ENCODE measurements around the gene SORL1. TPM values are rescaled to one million over a fixed set of nuclear protein-coding genes. Genes with fewer than 3 reads are reported as not detected.

Gene SORL1
- total RNA-seq, 1 experiment from 2014 or later: 197 TPM

GRCh38 chr11:121414141-121414913 is 37.8 kb upstream of the SORL1 start:
- Histone ChIP-seq H4K20me1 (ENCODE audit: insufficient read depth, low read depth, low read length) (no peaks in the 10 kb centered on the region), H3K4me1 (ENCODE audit: low read length) (peaks cover 34% of the 10 kb centered on the region), H3K9me3 (ENCODE audit: low read length) (no peaks in the 10 kb centered on the region), H3K27me3 (ENCODE audit: low read length) (no peaks in the 10 kb centered on the region), H3K4me3 (ENCODE audit: low read length) (no peak overlapping the region), H3K9me2 (replicated peaks; ENCODE audit: insufficient read depth, low read length) (no peaks in the 10 kb centered on the region), H3K27ac (ENCODE audit: low read length) (no peak overlapping the region), H3K4me2 (ENCODE audit: low read depth, low read length, poor library complexity, severe bottlenecking) (no peak overlapping the region), H2AFZ (ENCODE audit: low read length) (no peak overlapping the region), H3K79me2 (ENCODE audit: low read length) (no peaks in the 10 kb centered on the region), H3K36me3 (ENCODE audit: insufficient read depth, low read length) (no peaks in the 10 kb centered on the region), H3K9ac (ENCODE audit: low read length) (no peak overlapping the region)
- DNase-seq: no peak

DNA sequence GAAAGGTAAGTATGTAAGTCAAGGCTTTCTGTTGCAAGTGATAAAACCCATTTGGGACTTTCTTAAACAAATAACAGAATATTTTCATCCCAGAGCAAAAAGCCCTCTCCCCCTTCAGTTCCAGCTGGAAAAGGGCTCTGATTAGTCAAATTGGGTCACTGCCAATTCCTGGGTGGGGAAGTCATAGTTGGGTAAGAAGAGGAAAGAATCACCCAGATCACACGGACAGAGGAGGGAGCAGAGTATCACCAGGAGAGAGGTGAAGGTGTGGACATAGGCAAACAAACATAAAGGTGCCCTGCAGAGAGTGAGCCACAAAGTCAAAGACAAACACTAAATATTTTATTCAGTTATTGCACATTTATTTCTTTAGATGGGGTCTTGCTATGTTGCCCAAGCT is 36.3 kb upstream of the SORL1 start:
- no peaks in the 10 kb centered on the region for H3K79me2 ChIP-seq (ENCODE audit: low read length)
- H3K4me1 ChIP-seq (ENCODE audit: low read length): peaks cover 39% of the 10 kb centered on the region
- no peaks in the 10 kb centered on the region for H3K36me3 ChIP-seq (ENCODE audit: insufficient read depth, low read length)
- H2AFZ ChIP-seq (ENCODE audit: low read length): no peak overlapping the region
- H3K27ac ChIP-seq (ENCODE audit: low read length): peak overlapping the region; percentile 47; the same call in 1 of the 2 replicates
- no peak overlapping the region for H3K9ac ChIP-seq (ENCODE audit: low read length)
- no peaks in the 10 kb centered on the region for H3K9me2 ChIP-seq (replicated peaks; ENCODE audit: insufficient read depth, low read length)
- no peak for DNase-seq
- H3K9me3 ChIP-seq (ENCODE audit: low read length): no peaks in the 10 kb centered on the region
- H3K27me3 ChIP-seq (ENCODE audit: low read length): no peaks in the 10 kb centered on the region
- H4K20me1 ChIP-seq (ENCODE audit: insufficient read depth, low read depth, low read length): no peaks in the 10 kb centered on the region
- no peak overlapping the region for H3K4me3 ChIP-seq (ENCODE audit: low read length)
- no peak overlapping the region for H3K4me2 ChIP-seq (ENCODE audit: low read depth, low read length, poor library complexity, severe bottlenecking)

- H3K9me2 ChIP-seq (replicated peaks; ENCODE audit: insufficient read depth, low read length): no peaks in the 10 kb centered on the region
- H3K4me3 ChIP-seq (ENCODE audit: low read length): no peak overlapping the region
- H3K27ac ChIP-seq (ENCODE audit: low read length): peak overlapping the region; percentile 65
- H3K27me3 ChIP-seq (ENCODE audit: low read length): no peaks in the 10 kb centered on the region
- no peak for DNase-seq
- no peak overlapping the region for H2AFZ ChIP-seq (ENCODE audit: low read length)
- no peaks in the 10 kb centered on the region for H3K36me3 ChIP-seq (ENCODE audit: insufficient read depth, low read length)
- H3K4me1 ChIP-seq (ENCODE audit: low read length): peaks cover 51% of the 10 kb centered on the region
- no peaks in the 10 kb centered on the region for H3K79me2 ChIP-seq (ENCODE audit: low read length)
- no peak overlapping the region for H3K4me2 ChIP-seq (ENCODE audit: low read depth, low read length, poor library complexity, severe bottlenecking)
- H3K9ac ChIP-seq (ENCODE audit: low read length): peak overlapping the region; percentile 30; the same call in 1 of the 2 replicates
- H3K9me3 ChIP-seq (ENCODE audit: low read length): no peaks in the 10 kb centered on the region
- no peaks in the 10 kb centered on the region for H4K20me1 ChIP-seq (ENCODE audit: insufficient read depth, low read depth, low read length)
These were observed 35.0 kb upstream of the SORL1 start for GRCh38 chr11:121417055-121417551.

GRCh38 chr11:121417607-121418006 is 34.5 kb upstream of the SORL1 start:
- 0 out of 2 replicates have a peak overlapping the region, but pooled peaks have one; percentile 30 for H3K9ac ChIP-seq (ENCODE audit: low read length)
- no peak overlapping the region for H3K4me2 ChIP-seq (ENCODE audit: low read depth, low read length, poor library complexity, severe bottlenecking)
- no peak overlapping the region for H2AFZ ChIP-seq (ENCODE audit: low read length)

GRCh38 chr11:121418625-121419114 is 33.4 kb upstream of the SORL1 start:
- DNase-seq: peak; percentile 70
- Histone ChIP-seq H3K27ac (ENCODE audit: low read length) (peak overlapping the region; percentile 100), H3K4me1 (ENCODE audit: low read length) (peaks cover 67% of the 10 kb centered on the region), H3K9me3 (ENCODE audit: low read length) (no peaks in the 10 kb centered on the region), H3K9ac (ENCODE audit: low read length) (peak overlapping the region; percentile 38; the same call in 1 of the 2 replicates), H2AFZ (ENCODE audit: low read length) (no peak overlapping the region), H3K36me3 (ENCODE audit: insufficient read depth, low read length) (no peaks in the 10 kb centered on the region), H3K27me3 (ENCODE audit: low read length) (no peaks in the 10 kb centered on the region), H3K79me2 (ENCODE audit: low read length) (no peaks in the 10 kb centered on the region), H3K9me2 (replicated peaks; ENCODE audit: insufficient read depth, low read length) (no peaks in the 10 kb centered on the region), H3K4me2 (ENCODE audit: low read depth, low read length, poor library complexity, severe bottlenecking) (peak overlapping the region; percentile 51), H4K20me1 (ENCODE audit: insufficient read depth, low read depth, low read length) (no peaks in the 10 kb centered on the region), H3K4me3 (ENCODE audit: low read length) (no peak overlapping the region)

More at GRCh38 chr11:121417607-121418006, 34.5 kb upstream of the SORL1 start:
- Histone ChIP-seq H3K9me3 (ENCODE audit: low read length) (no peaks in the 10 kb centered on the region), H3K4me3 (ENCODE audit: low read length) (no peak overlapping the region), H3K36me3 (ENCODE audit: insufficient read depth, low read length) (no peaks in the 10 kb centered on the region), H3K9me2 (replicated peaks; ENCODE audit: insufficient read depth, low read length) (no peaks in the 10 kb centered on the region), H3K27ac (ENCODE audit: low read length) (peak overlapping the region; percentile 65), H4K20me1 (ENCODE audit: insufficient read depth, low read depth, low read length) (no peaks in the 10 kb centered on the region), H3K27me3 (ENCODE audit: low read length) (no peaks in the 10 kb centered on the region), H3K4me1 (ENCODE audit: low read length) (peaks cover 56% of the 10 kb centered on the region), H3K79me2 (ENCODE audit: low read length) (no peaks in the 10 kb centered on the region)
- DNase-seq: no peak

- H3K4me3 ChIP-seq (ENCODE audit: low read length): no peak overlapping the region
- no peak for DNase-seq
- H3K27ac ChIP-seq (ENCODE audit: low read length): peak overlapping the region; percentile 100
- H3K9ac ChIP-seq (ENCODE audit: low read length): no peak overlapping the region
- no peaks in the 10 kb centered on the region for H3K27me3 ChIP-seq (ENCODE audit: low read length)
- no peaks in the 10 kb centered on the region for H3K9me2 ChIP-seq (replicated peaks; ENCODE audit: insufficient read depth, low read length)
- no peak overlapping the region for H3K4me2 ChIP-seq (ENCODE audit: low read depth, low read length, poor library complexity, severe bottlenecking)
- no peaks in the 10 kb centered on the region for H3K79me2 ChIP-seq (ENCODE audit: low read length)
- peaks cover 70% of the 10 kb centered on the region for H3K4me1 ChIP-seq (ENCODE audit: low read length)
- H3K36me3 ChIP-seq (ENCODE audit: insufficient read depth, low read length): no peaks in the 10 kb centered on the region
- no peaks in the 10 kb centered on the region for H4K20me1 ChIP-seq (ENCODE audit: insufficient read depth, low read depth, low read length)
- no peak overlapping the region for H2AFZ ChIP-seq (ENCODE audit: low read length)
- no peaks in the 10 kb centered on the region for H3K9me3 ChIP-seq (ENCODE audit: low read length)
These were observed 32.3 kb upstream of the SORL1 start for GRCh38 chr11:121419836-121420235.

- Histone ChIP-seq H3K27ac (ENCODE audit: low read length) (peak overlapping the region; percentile 100), H3K79me2 (ENCODE audit: low read length) (no peaks in the 10 kb centered on the region), H3K9ac (ENCODE audit: low read length) (no peak overlapping the region), H3K4me1 (ENCODE audit: low read length) (peaks cover 70% of the 10 kb centered on the region), H3K9me3 (ENCODE audit: low read length) (no peaks in the 10 kb centered on the region), H3K27me3 (ENCODE audit: low read length) (no peaks in the 10 kb centered on the region), H3K4me3 (ENCODE audit: low read length) (no peak overlapping the region), H4K20me1 (ENCODE audit: insufficient read depth, low read depth, low read length) (no peaks in the 10 kb centered on the region), H3K36me3 (ENCODE audit: insufficient read depth, low read length) (no peaks in the 10 kb centered on the region), H3K4me2 (ENCODE audit: low read depth, low read length, poor library complexity, severe bottlenecking) (no peak overlapping the region), H2AFZ (ENCODE audit: low read length) (no peak overlapping the region), H3K9me2 (replicated peaks; ENCODE audit: insufficient read depth, low read length) (no peaks in the 10 kb centered on the region)
- no peak for DNase-seq
These were observed 31.7 kb upstream of the SORL1 start for GRCh38 chr11:121420398-121420797.

DNA sequence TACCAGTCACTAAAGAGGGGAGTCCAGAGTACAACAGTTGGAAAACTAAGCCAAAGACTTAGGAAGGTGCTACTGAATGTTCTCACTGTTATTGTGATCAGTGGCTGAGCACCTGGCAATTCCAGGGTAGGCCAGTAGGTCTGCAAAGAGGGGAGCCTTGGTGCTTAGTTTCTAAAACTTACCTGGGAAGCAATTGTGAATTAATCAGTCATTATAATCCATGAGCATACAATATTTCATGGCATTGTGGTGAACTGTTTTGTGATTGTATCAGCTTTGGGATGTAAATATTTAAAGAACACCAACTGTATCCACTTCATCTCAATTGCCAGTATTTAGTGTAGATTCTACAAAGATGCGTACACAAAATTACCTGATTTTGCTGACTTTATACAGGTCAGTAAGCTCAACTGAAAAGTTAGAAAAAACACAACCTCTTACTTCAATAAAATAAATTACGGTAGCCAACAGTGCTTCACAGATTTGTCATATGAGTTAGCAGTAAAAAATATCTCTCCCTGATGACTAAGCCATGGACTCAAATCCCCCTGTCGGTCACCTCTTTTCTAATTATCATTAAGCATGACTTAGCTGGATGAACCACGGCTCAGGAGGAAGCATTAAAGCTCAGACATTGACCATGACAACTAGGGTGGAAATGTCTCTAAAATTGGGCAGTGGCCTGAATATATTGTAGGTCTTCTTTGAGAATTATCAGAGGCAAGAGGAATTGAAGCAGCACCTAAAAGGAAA is 30.8 kb upstream of the SORL1 start:
- Histone ChIP-seq H3K36me3 (ENCODE audit: insufficient read depth, low read length) (no peaks in the 10 kb centered on the region), H3K9me3 (ENCODE audit: low read length) (no peaks in the 10 kb centered on the region), H2AFZ (ENCODE audit: low read length) (no peak overlapping the region), H3K27me3 (ENCODE audit: low read length) (no peaks in the 10 kb centered on the region), H3K27ac (ENCODE audit: low read length) (peak overlapping the region; percentile 100), H3K79me2 (ENCODE audit: low read length) (no peaks in the 10 kb centered on the region), H3K9me2 (replicated peaks; ENCODE audit: insufficient read depth, low read length) (no peaks in the 10 kb centered on the region), H3K4me3 (ENCODE audit: low read length) (no peak overlapping the region), H3K4me1 (ENCODE audit: low read length) (peaks cover 77% of the 10 kb centered on the region), H3K4me2 (ENCODE audit: low read depth, low read length, poor library complexity, severe bottlenecking) (peak overlapping the region; percentile 8), H4K20me1 (ENCODE audit: insufficient read depth, low read depth, low read length) (no peaks in the 10 kb centered on the region), H3K9ac (ENCODE audit: low read length) (peak overlapping the region; percentile 23; the same call in 1 of the 2 replicates)
- peak; percentile 63 for DNase-seq

Data from Karpas-422 (cell line).